ENCODE measurements around the gene GPD1L.

GPD1L gene

GRCh38 chr3:32136703-32137102 lies 30.3 kb downstream of the GPD1L start:
- no peak for DNase-seq (ENCODE audit: low read depth in 1 of 2, low spot score in 1 of 2)

- no peak for DNase-seq (ENCODE audit: low read depth in 1 of 2, low spot score in 1 of 2)
Measured at GRCh38 chr3:32137870-32138269, 31.4 kb downstream of the GPD1L start.

- DNase-seq (ENCODE audit: low read depth in 1 of 2, low spot score in 1 of 2): no peak
Measured at GRCh38 chr3:32138545-32139104, 32.2 kb downstream of the GPD1L start.

- DNase-seq (ENCODE audit: low read depth in 1 of 2, low spot score in 1 of 2): no peak
Measured at GRCh38 chr3:32140943-32141342, 34.5 kb downstream of the GPD1L start.

GRCh38 chr3:32143849-32144757 lies 37.7 kb downstream of the GPD1L start:
- no peak for DNase-seq (ENCODE audit: low read depth in 1 of 2, low spot score in 1 of 2)

GRCh38 chr3:32146746-32147211 lies 40.4 kb downstream of the GPD1L start:
- no peak for DNase-seq (ENCODE audit: low read depth in 1 of 2, low spot score in 1 of 2)

GRCh38 chr3:32147509-32147908 lies 41.1 kb downstream of the GPD1L start:
- DNase-seq (ENCODE audit: low read depth in 1 of 2, low spot score in 1 of 2): no peak

- DNase-seq (ENCODE audit: low read depth in 1 of 2, low spot score in 1 of 2): no peak
Measured at GRCh38 chr3:32147933-32148332, 41.5 kb downstream of the GPD1L start.

- no peak for DNase-seq (ENCODE audit: low read depth in 1 of 2, low spot score in 1 of 2)
Measured at GRCh38 chr3:32148351-32148750, 41.9 kb downstream of the GPD1L start.

GRCh38 chr3:32153414-32154204 lies 47.2 kb downstream of the GPD1L start:
- no peak for DNase-seq (ENCODE audit: low read depth in 1 of 2, low spot score in 1 of 2)

- DNase-seq (ENCODE audit: low read depth in 1 of 2, low spot score in 1 of 2): no peak
Measured at GRCh38 chr3:32154205-32154579, 47.8 kb downstream of the GPD1L start.

GRCh38 chr3:32155117-32155516 lies 48.7 kb downstream of the GPD1L start:
- DNase-seq (ENCODE audit: low read depth in 1 of 2, low spot score in 1 of 2): no peak

- no peak for DNase-seq (ENCODE audit: low read depth in 1 of 2, low spot score in 1 of 2)
Measured at GRCh38 chr3:32157600-32158264, 51.3 kb downstream of the GPD1L start.

- DNase-seq (ENCODE audit: low read depth in 1 of 2, low spot score in 1 of 2): no peak
Measured at GRCh38 chr3:32160706-32161214, 54.3 kb downstream of the GPD1L start.

GRCh38 chr3:32165442-32165841 lies 59.0 kb downstream of the GPD1L start:
- no peak for DNase-seq (ENCODE audit: low read depth in 1 of 2, low spot score in 1 of 2)

GRCh38 chr3:32166654-32167053 lies 60.2 kb downstream of the GPD1L start:
- DNase-seq (ENCODE audit: low read depth in 1 of 2, low spot score in 1 of 2): no peak

GRCh38 chr3:32172420-32172819 lies 66.0 kb downstream of the GPD1L start:
- DNase-seq (ENCODE audit: low read depth in 1 of 2, low spot score in 1 of 2): no peak

GRCh38 chr3:32175607-32176197 lies 69.3 kb downstream of the GPD1L start:
- DNase-seq (ENCODE audit: low read depth in 1 of 2, low spot score in 1 of 2): no peak

- peak in 1 of 2 donors; percentile 23 for DNase-seq (ENCODE audit: low read depth in 1 of 2, low spot score in 1 of 2)
Measured at GRCh38 chr3:32176989-32177701, 70.7 kb downstream of the GPD1L start.

GRCh38 chr3:32177702-32178198 lies 71.3 kb downstream of the GPD1L start:
- peak in 1 of 2 donors; percentile 8 for DNase-seq (ENCODE audit: low read depth in 1 of 2, low spot score in 1 of 2)
